ENCODE results near the gene CNFN.

DNA sequence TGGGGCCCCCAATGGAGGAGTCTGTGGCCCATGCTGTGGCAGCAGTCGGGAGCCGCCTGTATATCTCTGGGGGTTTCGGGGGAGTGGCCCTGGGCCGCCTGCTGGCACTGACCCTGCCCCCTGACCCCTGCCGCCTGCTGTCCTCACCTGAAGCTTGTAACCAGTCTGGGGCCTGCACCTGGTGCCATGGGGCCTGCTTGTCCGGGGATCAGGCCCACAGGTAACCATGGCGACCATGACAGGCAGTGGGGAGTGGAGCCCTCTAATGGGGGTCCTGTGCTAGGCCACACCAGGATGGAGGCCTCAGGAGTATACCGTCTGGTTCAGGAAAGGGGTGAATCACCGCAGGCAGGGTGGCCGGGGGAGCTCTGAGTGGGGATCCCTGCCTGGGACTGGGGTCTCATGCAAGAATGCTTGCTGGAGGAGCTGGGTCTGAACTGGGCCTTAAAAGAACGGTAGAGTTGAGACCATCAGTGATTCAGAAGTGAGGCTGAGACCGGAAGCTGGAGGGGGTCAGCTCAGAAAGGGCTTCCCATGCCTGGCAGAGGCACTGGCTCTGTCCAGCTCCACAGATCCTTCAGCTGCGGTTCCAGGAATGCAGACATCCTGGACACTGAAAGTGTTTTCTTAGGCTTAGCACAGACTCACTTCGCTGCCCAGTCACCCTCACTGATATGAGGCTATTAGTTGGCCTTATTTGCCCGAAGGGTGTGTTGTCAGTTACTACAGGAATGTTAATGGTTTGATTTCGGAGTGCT, 29.1 kb downstream of the CNFN start:
- TF ChIP-seq EZH2 (IDR thresholded peaks at IDR 0.05; ENCODE audit: low read length, missing control alignments) (no peak), CTCF (conservative IDR thresholded peaks at IDR 0.05 in 1 of 2, IDR thresholded peaks at IDR 0.05 in 1 of 2; ENCODE audit: low read depth in 1 of 2, low read length in 2 of 2) (no peak)

Data from fibroblast of lung (primary cell).